ENCODE data around the gene POU3F1.

GRCh38 chr1:38085666-38086330 is 39.2 kb upstream of the POU3F1 start:
- TF ChIP-seq CTCF (IDR thresholded peaks at IDR 0.05) (no peak), EZH2 (IDR thresholded peaks at IDR 0.05) (no peak), EZH2phosphoT487 (IDR thresholded peaks at IDR 0.05) (no peak)

All from neural progenitor cell (in vitro differentiated cells).